OCI-LY3 (cell line): ENCODE measurements around the gene RPL14.

ENCODE experiments used
- H2AFZ ChIP-seq: fragments of 200-600, 300-600 bp; shearing (Covaris generic); 2 replicates; pipeline ENCODE4 v1.6.0; 2014; ENCODE audit warnings: antibody characterized with exemption, low read depth, low read length
- H3K27ac ChIP-seq: fragments of 200-600, 300-600 bp; sonication (generic); 2 replicates; pipeline ENCODE4 v1.5.1; 2014; ENCODE audit warnings: mild to moderate bottlenecking, low read length, moderate library complexity, mixed read lengths
- H3K27me3 ChIP-seq: fragments of 200-600, 300-600 bp; sonication (generic); 2 replicates; pipeline ENCODE4 v1.6.1; 2014; ENCODE audit warnings: low read depth, low read length, mixed read lengths
- H3K36me3 ChIP-seq: fragments of 200-600, 300-600 bp; sonication (generic); replicated peaks from 2 replicates; pipeline ENCODE3; 2014; ENCODE audit warnings: low read depth, low read length, mixed read lengths
- H3K4me1 ChIP-seq: fragments of 300-600, 200-600 bp; sonication (generic); 2 replicates; pipeline ENCODE4 v1.6.1; 2014; ENCODE audit warnings: low read length, mixed read lengths
- H3K4me2 ChIP-seq: fragments of 200-600, 300-600 bp; sonication (generic); 2 replicates; pipeline ENCODE4 v1.6.1; 2014; ENCODE audit warnings: low read length, mixed read lengths
- H3K4me3 ChIP-seq: fragments of 300-600, 200-600 bp; sonication (generic); 2 replicates; pipeline ENCODE4 v1.5.1; 2014; ENCODE audit warnings: antibody characterized with exemption, mild to moderate bottlenecking, low read length, moderate library complexity
- H3K79me2 ChIP-seq: fragments of 300-600, 200-600 bp; shearing (Covaris generic); 2 replicates; pipeline ENCODE4 v1.6.1; 2014; ENCODE audit warnings: mild to moderate bottlenecking, low read length, mixed read lengths
- H3K9ac ChIP-seq: fragments of 300-600, 200-600 bp; shearing (Covaris generic); 2 replicates; pipeline ENCODE4 v1.6.0; 2014; ENCODE audit warnings: mild to moderate bottlenecking, low read length, moderate library complexity
- H3K9me3 ChIP-seq: fragments of 200-600, 300-600 bp; shearing (Covaris generic); 2 replicates; pipeline ENCODE4 v1.6.1; 2014; ENCODE audit warnings: low read length, mixed read lengths; ENCODE audit not compliant: insufficient read depth
- H4K20me1 ChIP-seq: fragments of 200-600, 300-600 bp; sonication (generic); 2 replicates; pipeline ENCODE4 v1.6.1; 2016; ENCODE audit warnings: low read length, mixed read lengths; ENCODE audit not compliant: insufficient read depth
- CTCF ChIP-seq: fragments of 200-600, 300-600 bp; sonication (generic); IDR thresholded peaks from 2 replicates; pipeline ENCODE4 v1.5.1; 2014; ENCODE audit warnings: antibody characterized with exemption, low read length, low read depth
- EZH2phosphoT487 ChIP-seq: fragments of 200-600 bp; shearing (Covaris generic); IDR thresholded peaks from 2 replicates; pipeline ENCODE4 v1.6.1; 2018; ENCODE audit warnings: antibody characterized with exemption, mixed run types, low read depth

Gene RPL14

DNA sequence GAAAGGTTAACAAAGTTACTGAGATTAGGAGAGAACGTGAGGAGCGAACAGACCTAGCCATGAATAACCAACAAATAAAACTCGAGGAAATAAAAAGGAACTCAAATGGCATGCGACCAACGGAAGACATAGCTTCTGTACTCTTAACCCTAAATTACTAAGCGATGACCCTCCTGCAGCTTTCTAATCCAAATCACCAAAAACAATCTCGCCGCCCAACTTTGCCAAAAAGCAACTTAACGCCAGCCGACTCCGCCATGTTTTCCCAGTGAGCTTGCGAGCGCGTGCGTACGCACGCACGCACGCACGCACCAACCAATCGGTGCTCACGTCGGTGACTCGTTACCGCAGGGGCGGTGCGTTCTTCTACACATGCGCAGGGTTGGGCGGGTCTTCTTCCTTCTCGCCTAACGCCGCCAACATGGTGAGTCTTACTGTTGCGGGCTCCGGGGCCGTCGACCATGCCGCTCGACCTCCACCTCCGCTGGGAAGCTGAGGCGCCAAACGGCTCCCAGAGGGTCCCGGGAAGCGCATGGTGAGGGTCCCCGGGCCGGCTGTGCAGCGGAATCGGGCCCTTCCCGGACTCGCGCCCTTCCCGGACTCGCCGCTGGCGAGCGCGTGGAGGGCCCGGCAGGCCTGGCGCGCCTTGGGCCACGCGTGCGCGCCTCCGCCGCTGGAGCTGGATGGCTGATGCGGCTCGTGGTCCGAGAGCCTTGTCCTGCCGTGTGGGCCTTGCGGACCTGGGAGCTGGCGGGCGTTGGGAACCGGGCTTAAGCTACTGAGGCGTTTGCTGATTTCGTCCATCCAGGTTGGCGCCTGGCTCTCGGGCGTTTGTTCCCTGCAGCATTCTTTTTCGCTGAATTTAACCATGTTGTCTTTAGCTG lies at the start of gene RPL14:
RPL14 (plus strand) TSS at position 400 of the 884 bp plus-strand sequence; CDS start at position 533, 133 bp downstream.
- peaks cover 40% of the 10 kb centered on the region for H3K79me2 ChIP-seq
- H3K4me3 ChIP-seq, result peak within 1 kb of the TSS; percentile 95
- H3K9ac ChIP-seq, result peak within 1 kb of the TSS; percentile 97
- H3K36me3 ChIP-seq, result peaks cover 38% of the 10 kb centered on the region
- TF ChIP-seq CTCF (no peak), EZH2phosphoT487 (no peak)
- H2AFZ ChIP-seq, result peak within 1 kb of the TSS; percentile 91
- no peaks in the 10 kb centered on the region for H3K9me3 ChIP-seq
- peak within 1 kb of the TSS; percentile 90 for H3K4me2 ChIP-seq
- H3K27ac ChIP-seq, result peak within 1 kb of the TSS; percentile 62
- H4K20me1 ChIP-seq, result peaks cover 19% of the 10 kb centered on the region
- H3K27me3 ChIP-seq, result no peaks in the 10 kb centered on the region
- H3K4me1 ChIP-seq, result peaks cover 24% of the 10 kb centered on the region

- Histone ChIP-seq H2AFZ (no peak overlapping the region), H3K27me3 (no peaks in the 10 kb centered on the region), H4K20me1 (no peaks in the 10 kb centered on the region), H3K79me2 (no peaks in the 10 kb centered on the region), H3K4me3 (no peak overlapping the region), H3K4me2 (no peak overlapping the region), H3K9me3 (no peaks in the 10 kb centered on the region), H3K36me3 (no peaks in the 10 kb centered on the region), H3K4me1 (no peaks in the 10 kb centered on the region), H3K9ac (no peak overlapping the region), H3K27ac (no peak overlapping the region)
- TF ChIP-seq EZH2phosphoT487 (no peak), CTCF (no peak)
These were observed 49.5 kb upstream of the RPL14 start for GRCh38 chr3:40407611-40408010.

DNA sequence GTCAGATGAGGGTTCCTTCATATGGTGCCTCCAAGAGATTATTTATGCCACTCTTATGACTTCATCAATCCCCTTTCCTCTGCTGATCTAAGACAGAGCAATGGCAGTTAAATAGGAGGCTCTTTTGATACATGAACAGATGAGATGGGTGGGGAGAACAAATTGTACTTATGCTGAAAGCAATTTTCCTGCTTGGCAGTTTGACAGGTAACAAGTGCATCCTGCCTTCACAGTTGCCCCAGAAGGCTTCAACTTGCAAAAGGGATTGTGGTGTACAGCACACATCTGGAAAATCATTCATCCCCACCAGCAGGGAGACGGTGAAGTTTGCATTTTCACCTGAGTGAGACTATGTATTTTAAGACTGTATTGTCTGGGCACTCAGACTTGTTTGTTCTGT lies 42.9 kb upstream of the RPL14 start:
- Histone ChIP-seq H2AFZ (no peak overlapping the region), H3K4me2 (no peak overlapping the region), H3K79me2 (no peaks in the 10 kb centered on the region), H3K4me3 (no peak overlapping the region), H4K20me1 (no peaks in the 10 kb centered on the region), H3K9me3 (no peaks in the 10 kb centered on the region), H3K9ac (no peak overlapping the region), H3K27me3 (peaks cover 26% of the 10 kb centered on the region), H3K4me1 (no peaks in the 10 kb centered on the region), H3K36me3 (no peaks in the 10 kb centered on the region), H3K27ac (no peak overlapping the region)
- TF ChIP-seq CTCF, result no peak
- TF ChIP-seq EZH2phosphoT487, result no peak

DNA sequence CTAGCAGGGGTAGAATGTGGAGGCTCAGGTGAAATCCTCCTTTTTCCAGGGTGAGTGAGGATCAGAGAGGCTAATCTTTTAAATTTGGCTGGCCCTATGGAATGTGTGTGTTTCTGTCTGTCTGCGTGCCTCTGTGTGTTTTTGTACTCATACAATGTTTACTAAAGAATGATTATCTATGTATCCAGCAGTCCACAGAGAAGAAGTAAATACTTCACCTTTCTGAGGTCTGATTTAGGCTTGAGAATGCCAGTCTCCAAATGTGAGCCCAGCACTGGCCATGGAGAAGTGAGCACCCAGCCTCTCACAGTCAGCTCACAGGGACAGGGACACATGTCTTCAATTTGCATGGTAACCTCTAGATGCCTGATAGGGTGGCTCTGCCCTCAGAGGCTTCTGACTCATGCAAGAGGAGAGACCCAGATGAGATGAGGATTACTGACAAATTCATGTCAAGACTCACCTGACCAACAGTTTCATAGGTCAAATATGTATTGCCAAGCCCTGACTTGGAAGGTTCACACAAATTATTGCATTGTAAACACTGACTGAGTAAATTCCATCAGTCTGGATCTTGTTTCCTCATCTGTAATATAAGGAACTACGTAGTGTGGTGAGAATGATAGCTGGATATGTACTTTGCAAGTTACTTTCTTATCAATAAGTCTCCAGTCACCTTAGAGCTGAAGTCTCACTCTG lies 39.1 kb upstream of the RPL14 start:
- Histone ChIP-seq H3K27ac (no peak overlapping the region), H3K27me3 (peaks cover 26% of the 10 kb centered on the region), H3K36me3 (no peaks in the 10 kb centered on the region), H3K79me2 (no peaks in the 10 kb centered on the region), H3K4me2 (no peak overlapping the region), H3K9me3 (no peaks in the 10 kb centered on the region), H2AFZ (no peak overlapping the region), H3K4me3 (no peak overlapping the region), H3K9ac (no peak overlapping the region), H3K4me1 (no peaks in the 10 kb centered on the region), H4K20me1 (no peaks in the 10 kb centered on the region)
- TF ChIP-seq CTCF (no peak), EZH2phosphoT487 (no peak)
